GM12878 (cell line): Measurements from ENCODE around the gene SMIM43. TPM values are rescaled to one million over a fixed set of nuclear protein-coding genes. Genes with fewer than 3 reads are reported as not detected.

Experiments
- ATAC-seq: fragments of 200-7000 bp; cut with Tn5 transposase; 3 replicates; pipeline ENCODE4 v1.9.1; 2020; ENCODE audit warnings: mild to moderate bottlenecking, moderate library complexity
- BruUV-seq: library from RNA; stranded (reverse); fragments of 400-500 nt; replicated peaks from 2 replicates; lab custom pipeline; 2021; lab: Mats Ljungman, UMichigan
- CTCF ChIA-PET: fragments of 300-600 bp; sonication (Branson Sonifier 250); formaldehyde crosslinking; extraction: SDS; loops from one replicate; lab custom pipeline; 2021; ENCODE audit warnings: inconsistent platforms; lab: Yijun Ruan, JAX
- POLR2A ChIA-PET: fragments of 350-600 bp; formaldehyde crosslinking; extraction: SDS; loops from one replicate; lab custom pipeline; 2021; ENCODE audit warnings: inconsistent platforms; lab: Charles Lee
- RAD21 ChIA-PET: fragments of 300-600 bp; sonication (Branson Sonifier 250); formaldehyde crosslinking; loops from one replicate; lab custom pipeline; 2023; ENCODE audit warnings: antibody characterized with exemption; ENCODE audit not compliant: unreplicated experiment; lab: Charles Lee
- SMC1A ChIA-PET: fragments of 300-600 bp; sonication (Branson Sonifier 250); formaldehyde crosslinking; loops from one replicate; lab custom pipeline; 2023; ENCODE audit not compliant: unreplicated experiment, uncharacterized antibody; lab: Charles Lee
- DNase-seq: peaks from one replicate; pipeline ENCODE4 v3.0.0-alpha.2; 2011; ENCODE audit warnings: low read depth, low spot score
- FAIRE-seq: peaks from 3 replicates; lab custom pipeline; 2011; peaks lifted over from hg19 to GRCh38; lab: Jason Lieb, UNC
- H2AFZ ChIP-seq: 2 replicates; pipeline ENCODE4 v1.6.0; 2011; ENCODE audit warnings: low read depth, low read length, control low read depth; ENCODE audit not compliant: control insufficient read depth
- H3K27ac ChIP-seq: 2 replicates; pipeline ENCODE4 v1.5.1; 2011; ENCODE audit warnings: control low read depth; ENCODE audit not compliant: control insufficient read depth, insufficient read depth
- H3K27me3 ChIP-seq, 2 experiments: replicated peaks in 1 of 2; 2 replicates each; pipeline versions ENCODE4 v1.6.0 to v1.6.1; 2011; ENCODE audit warnings: low read length in 1 of 2; ENCODE audit not compliant: control insufficient read depth in 2 of 2, insufficient read depth in 2 of 2
- H3K36me3 ChIP-seq, 2 experiments: 2 replicates each; pipeline ENCODE4 v1.5.1; 2011; ENCODE audit warnings: low read length in 1 of 2; ENCODE audit not compliant: control insufficient read depth in 2 of 2, insufficient read depth in 2 of 2
- H3K4me1 ChIP-seq: 2 replicates; pipeline ENCODE4 v1.6.1; 2011; ENCODE audit warnings: mild to moderate bottlenecking, low read length, moderate library complexity, mixed read lengths; ENCODE audit not compliant: control insufficient read depth, insufficient read depth
- H3K4me2 ChIP-seq: 2 replicates; pipeline ENCODE4 v1.6.0; 2011; ENCODE audit warnings: control low read depth; ENCODE audit not compliant: control insufficient read depth, insufficient read depth
- H3K4me3 ChIP-seq: fragments of 200-600 bp; sonication (generic); 2 replicates; pipeline ENCODE4 v1.5.1; 2016
- H3K79me2 ChIP-seq: 2 replicates; pipeline ENCODE4 v1.6.0; 2011; ENCODE audit warnings: low read length; ENCODE audit not compliant: control insufficient read depth, insufficient read depth
- H3K9ac ChIP-seq: 2 replicates; pipeline ENCODE4 v1.8.0; 2011; ENCODE audit warnings: low read length, control low read depth, mixed read lengths; ENCODE audit not compliant: control insufficient read depth, insufficient read depth
- H3K9me3 ChIP-seq: replicated peaks from 3 replicates; pipeline ENCODE4 v1.5.1; 2011; ENCODE audit warnings: mild to moderate bottlenecking, low read length; ENCODE audit not compliant: control insufficient read depth, insufficient read depth
- H4K20me1 ChIP-seq: 2 replicates; pipeline ENCODE4 v1.6.0; 2011; ENCODE audit not compliant: control insufficient read depth, insufficient read depth
- CTCF ChIP-seq, 3 experiments: IDR thresholded peaks in 2 of 3; conservative IDR thresholded peaks in 1 of 3; 2 replicates each; pipeline ENCODE4 v1.5.1; 2011; ENCODE audit warnings: low read depth in 3 of 3, low read length in 3 of 3, mild to moderate bottlenecking in 3 of 3, control low read depth in 2 of 3, moderate library complexity in 2 of 3, inconsistent platforms in 1 of 3, mixed read lengths in 1 of 3; ENCODE audit not compliant: control insufficient read depth in 2 of 3, insufficient read depth in 1 of 3; ENCODE audit errors: extremely low read depth in 1 of 3
- ETV6 ChIP-seq, 2 experiments: fragments of 450-650 bp in 1 of 2; IDR thresholded peaks in 1 of 2; conservative IDR thresholded peaks in 1 of 2; 2 replicates each; pipeline ENCODE4 v1.6.1; 2014; ENCODE audit warnings: antibody characterized with exemption in 1 of 2, borderline replicate concordance in 1 of 2, low read depth in 1 of 2, mild to moderate bottlenecking in 1 of 2, moderate library complexity in 1 of 2
- KAT2A ChIP-seq: conservative IDR thresholded peaks from 2 replicates; pipeline ENCODE4 v1.6.1; 2011; ENCODE audit warnings: low read depth, low read length; ENCODE audit not compliant: control insufficient read depth
- MXI1 ChIP-seq: fragments of 150-350 bp; IDR thresholded peaks from 2 replicates; pipeline ENCODE4 v1.6.1; 2011; ENCODE audit warnings: low read depth, mild to moderate bottlenecking, inconsistent platforms, low read length, improper control_type of control experiment
- NKRF ChIP-seq: fragments of 450-650 bp; conservative IDR thresholded peaks from 2 replicates; pipeline ENCODE4 v1.6.1; 2017; ENCODE audit warnings: mild to moderate bottlenecking, moderate library complexity
- NR2F1 ChIP-seq: fragments of 450-650 bp; conservative IDR thresholded peaks from 2 replicates; pipeline ENCODE4 v1.6.1; 2017; ENCODE audit warnings: mild to moderate bottlenecking
- SIX5 ChIP-seq: IDR thresholded peaks from 2 replicates; pipeline ENCODE4 v1.6.1; 2011; ENCODE audit warnings: mild to moderate bottlenecking, low read depth, low read length, moderate library complexity; ENCODE audit not compliant: severe bottlenecking
- SMARCA5 ChIP-seq: fragments of 450-650 bp; IDR thresholded peaks from 2 replicates; pipeline ENCODE4 v1.6.1; 2017; ENCODE audit warnings: mild to moderate bottlenecking
- USF1 ChIP-seq: IDR thresholded peaks from 2 replicates; pipeline ENCODE4 v1.6.1; 2011; ENCODE audit warnings: borderline replicate concordance, low read depth, mild to moderate bottlenecking, moderate library complexity, mixed read lengths, low read length; ENCODE audit not compliant: insufficient read depth; ENCODE audit errors: extremely low read length
- ZBED1 ChIP-seq: IDR thresholded peaks from 2 replicates; pipeline ENCODE4 v1.6.1; 2016; ENCODE audit warnings: borderline replicate concordance
- ZBTB11 ChIP-seq: fragments of 450-650 bp; formaldehyde crosslinking; IDR thresholded peaks from 2 replicates; pipeline ENCODE4 v1.5.0; 2022; ENCODE audit warnings: mild to moderate bottlenecking, missing genetic modification characterization
- ZNF622 ChIP-seq: fragments of 450-650 bp; IDR thresholded peaks from 2 replicates; pipeline ENCODE4 v1.6.1; 2017; ENCODE audit warnings: mild to moderate bottlenecking, inconsistent platforms
- WGBS: methylation state at CpG from one replicate; pipeline ENCODE4 v1.1.6; 2016; ENCODE audit warnings: low lambda C conversion rate; ENCODE audit not compliant: insufficient replicate concordance, insufficient coverage; ENCODE audit errors: missing lambda C conversion rate; 5-methylcytosine and 5-hydroxymethylcytosine counted together
- in situ Hi-C: fragments of 300-500 bp; cut with MboI; formaldehyde crosslinking; loops from 9 replicates; pipeline ENCODE4 v1.14.3; 2018; ENCODE audit warnings: mixed read lengths
- intact Hi-C: fragments of 100-400 bp; cut with micrococcal nuclease; formaldehyde crosslinking; loops from one replicate; pipeline ENCODE4 v1.14.2; 2022; ENCODE audit not compliant: unreplicated experiment
- polyA plus RNA-seq, 11 experiments: library from polyadenylated mRNA; depleted of rRNA in 4 of 11; unstranded in 6 of 11; stranded (reverse) in 5 of 11; fragments of >200 nt; fragmentation: Nextera tagmentation in 4 of 11; fragmentation: Illumina TruSeq in 1 of 11; extraction: Ambion mirVana in 4 of 11; extraction: Trizol in 1 of 11; gene quantifications; 1 replicate in 1 of 11; 2 replicates in 10 of 11; pipeline versions ENCODE4 v1.2.1 to v1.2.3, GENCODE V29; 2011 to 2016; ENCODE audit warnings: inconsistent platforms in 2 of 11, missing spikeins in 2 of 11, low read depth in 1 of 11
- total RNA-seq, 4 experiments: library from RNA; depleted of rRNA in 3 of 4; stranded (reverse); fragments of >200 nt in 3 of 4; fragmentation: Illumina TruSeq in 1 of 4; extraction: Trizol in 1 of 4; gene quantifications; 2 replicates each; pipeline versions ENCODE4 v1.2.1 to v1.2.3, GENCODE V29; 2013 to 2021

SMIM43 gene
- total and polyA plus RNA-seq, 10 of the 15 experiments (the other 5 are each of a cell fraction or from before 2014, with no cell fraction given), result 0.12 TPM; not detected in 9

GRCh38 chr4:121726642-121727268 lies 38.2 kb downstream of the SMIM43 start (continued):
- TF ChIP-seq NKRF, result no peak
- TF ChIP-seq CTCF (IDR thresholded peaks at IDR 0.05 in 2 of 3, conservative IDR thresholded peaks at IDR 0.05 in 1 of 3; ENCODE audit: control insufficient read depth in 2 of 3, extremely low read depth in 1 of 3, insufficient read depth in 1 of 3, low read depth in 3 of 3, low read length in 3 of 3), result peak; percentile 57 to 75 (median 68); a peak in 5 of 6 replicates

GRCh38 chr4:121724671-121725070 lies 40.3 kb downstream of the SMIM43 start:
- DNase-seq (no peak), FAIRE-seq (no peak), ATAC-seq (no peak)
- no peak overlapping the region for H3K27ac ChIP-seq
- H3K4me2 ChIP-seq, result no peak overlapping the region
- intact Hi-C loops, result loop anchor here (5.0 kb wide), 1 partner anchor 352 kb away; no protein-coding TSS in a partner anchor
- H3K36me3 ChIP-seq, result no peaks in the 10 kb centered on the region
- no peak overlapping the region for H3K9ac ChIP-seq
- H3K9me3 ChIP-seq, result no peaks in the 10 kb centered on the region
- WGBS, result 30% methylated on average over 1 of the region's 1 CpG
- H3K4me3 ChIP-seq, result no peak overlapping the region
- H4K20me1 ChIP-seq, result no peaks in the 10 kb centered on the region
- H2AFZ ChIP-seq, result no peak overlapping the region
- SMC1A ChIA-PET, result interaction anchor here (0.8 to 3.5 kb wide), 7 partner anchors 9 to 854 kb away, joined by 3 to 17 read pairs (median 4); no protein-coding TSS in a partner anchor
- RAD21 ChIA-PET, result interaction anchor here (0.6 to 1.5 kb wide), 2 partner anchors 28 to 262 kb away, joined by 3 to 7 read pairs; partner anchors contain the start of gene ANXA5
- POLR2A ChIA-PET, result no interaction called here
- CTCF ChIA-PET, result interaction anchor here (0.6 to 2.3 kb wide), 10 partner anchors 9 to 262 kb away, joined by 3 to 8 read pairs (median 4); partner anchors contain the start of gene ANXA5
- H3K4me1 ChIP-seq, result peaks cover 11% of the 10 kb centered on the region
- BruUV-seq, result no TSS peak
- no peaks in the 10 kb centered on the region for H3K79me2 ChIP-seq
- in situ Hi-C loops, result loop anchor here (5.0 kb wide), 1 partner anchor 242 kb away; no protein-coding TSS in a partner anchor
- no peaks in the 10 kb centered on the region; a peak in 1 of 4 replicates for H3K27me3 ChIP-seq
- TF ChIP-seq ZBED1 (no peak), ETV6 (conservative IDR thresholded peaks at IDR 0.05 in 1 of 2, IDR thresholded peaks at IDR 0.05 in 1 of 2; ENCODE audit: borderline replicate concordance in 1 of 2, low read depth in 1 of 2) (no peak), USF1 (no peak), NR2F1 (no peak), ZBTB11 (CRISPR knock-in tag) (no peak), KAT2A (no peak), SIX5 (no peak), ZNF622 (no peak), SMARCA5 (no peak), MXI1 (no peak)
